MG63 (cell line): ENCODE data around the gene AFTPH. TPM values are rescaled to one million over a fixed set of nuclear protein-coding genes. Genes with fewer than 3 reads are reported as not detected.

Experiments used
- DNase-seq: peaks from one replicate; pipeline ENCODE4 v3.0.0-alpha.2; 2020
- H3K27me3 ChIP-seq: fragments of 250-450 bp; sonication (Bioruptor Pico); 2 replicates; pipeline ENCODE4 v1.5.1; 2020; ENCODE audit warnings: mild to moderate bottlenecking, moderate library complexity
- H3K36me3 ChIP-seq: fragments of 250-450 bp; sonication (Bioruptor Pico); 2 replicates; pipeline ENCODE4 v1.5.1; 2020; ENCODE audit warnings: mild to moderate bottlenecking, moderate library complexity
- H3K4me3 ChIP-seq: fragments of 250-450 bp; sonication (Bioruptor Pico); 2 replicates; pipeline ENCODE4 v1.5.1; 2020; ENCODE audit warnings: mild to moderate bottlenecking, moderate library complexity
- H3K9me3 ChIP-seq: fragments of 250-450 bp; sonication (Bioruptor Pico); 2 replicates; pipeline ENCODE4 v1.5.1; 2020; ENCODE audit warnings: mild to moderate bottlenecking, moderate library complexity
- total RNA-seq: library from RNA; depleted of rRNA; stranded (reverse); fragments of >200 nt; shearing (Covaris generic); gene quantifications from 2 replicates; pipeline ENCODE4 v1.2.3, GENCODE V29; 2014; ENCODE audit warnings: low replicate concordance

Gene AFTPH
- total RNA-seq, 1 experiment from 2014 or later = 16.0 TPM

GRCh38 chr2:64489081-64489751 lies 34.9 kb upstream of the AFTPH start:
- no peak for DNase-seq
- H3K4me3 ChIP-seq = no peak overlapping the region
- H3K27me3 ChIP-seq = no peaks in the 10 kb centered on the region
- no peaks in the 10 kb centered on the region for H3K9me3 ChIP-seq
- no peaks in the 10 kb centered on the region for H3K36me3 ChIP-seq

- H3K4me3 ChIP-seq = no peak overlapping the region
- no peaks in the 10 kb centered on the region for H3K27me3 ChIP-seq
- H3K9me3 ChIP-seq = no peaks in the 10 kb centered on the region
- DNase-seq = peak; percentile 35
- H3K36me3 ChIP-seq = no peaks in the 10 kb centered on the region
Observed at GRCh38 chr2:64491426-64491825, 32.7 kb upstream of the AFTPH start.

DNA sequence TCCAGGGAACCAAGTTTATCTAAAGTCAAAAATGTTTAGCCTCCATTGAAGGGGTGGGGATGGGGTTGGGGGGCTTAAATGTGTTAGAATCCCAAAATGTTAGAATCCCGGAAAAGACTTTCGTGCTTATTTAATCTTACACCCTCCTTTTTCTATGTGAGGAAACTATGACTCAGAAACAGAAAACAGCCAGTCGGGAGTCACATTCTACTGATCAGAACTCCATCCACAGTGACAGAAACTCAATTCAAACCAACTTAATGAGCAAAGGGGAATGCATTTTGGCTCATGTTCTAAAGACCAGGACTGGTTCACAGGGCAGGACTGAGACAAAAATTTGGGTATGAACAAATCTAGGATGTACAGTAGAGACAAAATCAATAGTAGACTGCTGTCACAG lies 31.9 kb upstream of the AFTPH start:
- no peak for DNase-seq
- Histone ChIP-seq H3K36me3 (no peaks in the 10 kb centered on the region), H3K4me3 (no peak overlapping the region), H3K27me3 (no peaks in the 10 kb centered on the region), H3K9me3 (no peaks in the 10 kb centered on the region)

- Histone ChIP-seq H3K4me3 (no peak overlapping the region), H3K36me3 (no peaks in the 10 kb centered on the region), H3K27me3 (no peaks in the 10 kb centered on the region), H3K9me3 (no peaks in the 10 kb centered on the region)
- DNase-seq = no peak
Observed at GRCh38 chr2:64492821-64493220, 31.3 kb upstream of the AFTPH start.

GRCh38 chr2:64493788-64494187 lies 30.3 kb upstream of the AFTPH start:
- Histone ChIP-seq H3K9me3 (no peaks in the 10 kb centered on the region), H3K4me3 (no peak overlapping the region), H3K27me3 (peaks cover 2% of the 10 kb centered on the region; the same call in 1 of the 2 replicates), H3K36me3 (no peaks in the 10 kb centered on the region)
- no peak for DNase-seq

GRCh38 chr2:64498438-64498837 lies 25.7 kb upstream of the AFTPH start:
- Histone ChIP-seq H3K4me3 (no peak overlapping the region), H3K36me3 (no peaks in the 10 kb centered on the region), H3K27me3 (peaks cover 4% of the 10 kb centered on the region; the same call in 1 of the 2 replicates), H3K9me3 (no peaks in the 10 kb centered on the region)
- DNase-seq = no peak

- no peak overlapping the region for H3K4me3 ChIP-seq
- no peak for DNase-seq
- H3K36me3 ChIP-seq = no peaks in the 10 kb centered on the region
- H3K9me3 ChIP-seq = no peaks in the 10 kb centered on the region
- H3K27me3 ChIP-seq = peaks cover 4% of the 10 kb centered on the region; the same call in 1 of the 2 replicates
Observed at GRCh38 chr2:64500549-64500948, 23.6 kb upstream of the AFTPH start.

GRCh38 chr2:64501946-64502345 lies 22.2 kb upstream of the AFTPH start:
- Histone ChIP-seq H3K9me3 (no peaks in the 10 kb centered on the region), H3K27me3 (peaks cover 7% of the 10 kb centered on the region), H3K36me3 (no peaks in the 10 kb centered on the region), H3K4me3 (no peak overlapping the region)
- DNase-seq = no peak

DNA sequence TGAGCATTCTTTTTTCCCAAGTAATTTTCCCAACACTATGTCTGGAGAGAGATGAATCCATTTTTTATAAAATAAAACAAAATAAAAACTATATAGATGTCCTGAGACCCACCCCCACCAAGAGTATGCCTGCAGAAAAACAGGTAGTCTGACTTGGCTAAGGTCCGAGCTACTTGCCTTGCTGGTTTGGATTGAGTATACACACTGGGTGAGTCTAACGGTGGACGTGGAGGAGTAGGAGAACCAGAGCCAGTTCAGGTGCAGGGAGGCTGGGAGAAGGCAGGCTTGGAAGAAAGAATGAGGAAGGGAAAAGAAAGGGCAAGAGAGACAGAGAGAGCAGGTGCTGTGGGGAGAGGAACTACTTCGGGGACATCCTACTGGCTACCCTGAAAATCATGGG lies 21.3 kb upstream of the AFTPH start:
- Histone ChIP-seq H3K4me3 (no peak overlapping the region), H3K36me3 (no peaks in the 10 kb centered on the region), H3K27me3 (peaks cover 7% of the 10 kb centered on the region), H3K9me3 (no peaks in the 10 kb centered on the region)
- DNase-seq = no peak

- no peak for DNase-seq
- H3K4me3 ChIP-seq = no peak overlapping the region
- no peaks in the 10 kb centered on the region for H3K36me3 ChIP-seq
- H3K27me3 ChIP-seq = peaks cover 3% of the 10 kb centered on the region
- no peaks in the 10 kb centered on the region for H3K9me3 ChIP-seq
Observed at GRCh38 chr2:64504774-64505720, 19.1 kb upstream of the AFTPH start.

GRCh38 chr2:64506686-64507085 lies 17.4 kb upstream of the AFTPH start:
- no peak for DNase-seq
- Histone ChIP-seq H3K9me3 (no peaks in the 10 kb centered on the region), H3K27me3 (peaks cover 3% of the 10 kb centered on the region), H3K4me3 (no peak overlapping the region), H3K36me3 (no peaks in the 10 kb centered on the region)

DNA sequence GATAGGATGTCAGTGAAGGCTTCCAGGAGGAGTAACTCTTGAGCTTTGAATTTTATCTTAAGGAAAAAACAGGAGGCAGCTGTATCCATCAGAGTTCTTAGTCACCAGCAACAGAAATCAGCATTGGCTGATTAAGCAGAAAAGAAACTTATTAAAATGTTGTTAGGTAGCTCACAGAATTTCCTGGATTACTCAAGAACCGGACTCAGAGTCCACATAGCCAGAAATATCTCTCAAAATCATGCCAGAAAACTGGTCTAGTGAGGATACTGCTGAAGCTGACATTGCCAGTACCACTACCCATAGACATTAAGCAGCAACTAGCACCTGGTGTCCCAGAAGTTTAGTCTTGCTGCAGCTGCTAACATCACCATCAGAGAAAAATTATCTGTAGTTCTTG lies 10.1 kb upstream of the AFTPH start:
- no peak for DNase-seq
- H3K4me3 ChIP-seq = no peak overlapping the region
- H3K27me3 ChIP-seq = peaks cover 18% of the 10 kb centered on the region
- H3K9me3 ChIP-seq = no peaks in the 10 kb centered on the region
- H3K36me3 ChIP-seq = no peaks in the 10 kb centered on the region

- Histone ChIP-seq H3K9me3 (no peaks in the 10 kb centered on the region), H3K4me3 (no peak overlapping the region), H3K27me3 (peaks cover 20% of the 10 kb centered on the region), H3K36me3 (no peaks in the 10 kb centered on the region)
- DNase-seq = no peak
Observed at GRCh38 chr2:64515086-64515485, 9.0 kb upstream of the AFTPH start.

DNA sequence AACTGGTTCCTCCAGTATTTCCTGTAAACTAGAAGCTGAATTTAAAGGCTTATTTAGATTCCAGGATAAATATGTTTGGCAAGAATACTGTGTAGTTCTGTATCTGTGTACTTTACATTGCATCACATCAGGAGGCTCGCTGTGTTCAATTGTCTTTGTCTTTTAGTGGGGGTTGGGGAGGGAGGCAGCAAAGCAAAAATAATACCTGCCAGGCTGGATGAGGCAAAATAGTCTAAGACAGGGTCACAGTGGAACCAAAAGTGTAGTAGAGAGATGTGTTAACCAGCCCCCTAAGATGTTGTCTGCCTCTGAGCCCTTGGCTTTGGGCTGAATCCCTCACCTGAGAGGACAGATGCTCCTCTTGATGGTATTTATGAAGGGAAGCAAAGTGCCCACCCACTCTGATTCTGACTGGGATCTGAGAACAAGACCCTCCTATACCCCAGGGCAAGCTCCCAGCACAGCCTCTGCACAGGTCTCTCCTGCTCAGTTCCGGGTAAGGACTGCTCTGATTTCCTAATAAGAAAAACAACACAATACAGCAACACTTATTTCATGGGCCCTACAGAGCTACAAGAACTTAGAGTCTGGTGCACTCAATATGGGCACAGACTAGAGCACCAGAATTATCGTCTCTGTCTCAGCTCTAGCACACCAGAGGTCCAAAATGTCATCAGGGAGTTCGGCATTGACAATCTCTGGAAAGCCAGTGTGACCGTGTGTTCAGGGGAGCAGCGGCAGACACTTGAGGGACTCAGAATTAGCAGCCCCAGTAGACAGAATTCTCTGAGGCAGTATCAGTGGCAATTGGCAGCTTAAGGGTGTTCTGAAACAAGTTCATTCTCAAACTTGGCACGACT lies 7.2 kb upstream of the AFTPH start:
- H3K4me3 ChIP-seq = no peak overlapping the region
- H3K9me3 ChIP-seq = no peaks in the 10 kb centered on the region
- DNase-seq = no peak
- H3K36me3 ChIP-seq = no peaks in the 10 kb centered on the region
- peaks cover 20% of the 10 kb centered on the region for H3K27me3 ChIP-seq

GRCh38 chr2:64517511-64517884 lies 6.6 kb upstream of the AFTPH start:
- no peak for DNase-seq
- no peaks in the 10 kb centered on the region for H3K36me3 ChIP-seq
- H3K27me3 ChIP-seq = peaks cover 20% of the 10 kb centered on the region
- H3K4me3 ChIP-seq = no peak overlapping the region
- H3K9me3 ChIP-seq = no peaks in the 10 kb centered on the region

GRCh38 chr2:64522843-64523428 lies 1.2 kb upstream of the AFTPH start:
- H3K36me3 ChIP-seq = no peaks in the 10 kb centered on the region
- H3K9me3 ChIP-seq = no peaks in the 10 kb centered on the region
- H3K4me3 ChIP-seq = peak overlapping the region; percentile 94
- peaks cover 2% of the 10 kb centered on the region; the same call in 1 of the 2 replicates for H3K27me3 ChIP-seq
- DNase-seq = peak; percentile 33
